HepG2 (cell line): ENCODE measurements around the gene SRCIN1. TPM values are rescaled to one million over a fixed set of nuclear protein-coding genes. Genes with fewer than 3 reads are reported as not detected.
A peak's percentile ranks its signal among the peaks of the same experiment; 100 is the strongest.

ENCODE experiments used
- ASH2L ChIP-seq: fragments of 300-600, 200-600 bp; sonication (generic); IDR thresholded peaks from 2 replicates; pipeline ENCODE4 v1.7.0; 2017; ENCODE audit warnings: low read depth, mild to moderate bottlenecking, moderate library complexity, mixed read lengths, low read length; ENCODE audit not compliant: insufficient read length
- ATM ChIP-seq: fragments of 450-650 bp; IDR thresholded peaks from 2 replicates; pipeline ENCODE4 v1.7.1; 2017; ENCODE audit warnings: mild to moderate bottlenecking, borderline replicate concordance
- DPF2 ChIP-seq: sonication (generic); formaldehyde crosslinking; IDR thresholded peaks from 2 replicates; pipeline ENCODE4 v1.4.0; 2020; ENCODE audit warnings: mild to moderate bottlenecking, low read depth, missing genetic modification reagents, borderline replicate concordance
- EED ChIP-seq: sonication (generic); formaldehyde crosslinking; IDR thresholded peaks from 2 replicates; pipeline ENCODE4 v1.5.0; 2020; ENCODE audit warnings: mild to moderate bottlenecking, missing genetic modification reagents
- ERF ChIP-seq: IDR thresholded peaks from 2 replicates; pipeline ENCODE4 v1.6.1; 2018; ENCODE audit warnings: missing biosample characterization, missing genetic modification reagents
- ISL2 ChIP-seq: sonication (generic); formaldehyde crosslinking; IDR thresholded peaks from 2 replicates; pipeline ENCODE4 v1.5.0; 2020; ENCODE audit warnings: missing genetic modification reagents
- MXD1 ChIP-seq: sonication (generic); formaldehyde crosslinking; IDR thresholded peaks from 2 replicates; pipeline ENCODE4 v1.4.0; 2020; ENCODE audit warnings: mild to moderate bottlenecking, missing genetic modification reagents
- PHF21A ChIP-seq: sonication (generic); formaldehyde crosslinking; IDR thresholded peaks from 2 replicates; pipeline ENCODE4 v1.5.0; 2020; ENCODE audit warnings: mild to moderate bottlenecking, missing genetic modification reagents
- POLR2A ChIP-seq, 2 experiments: IDR thresholded peaks; 2 replicates each; pipeline ENCODE4 v1.6.1; 2011; ENCODE audit warnings: low read depth in 2 of 2, low read length in 2 of 2, mild to moderate bottlenecking in 1 of 2, moderate library complexity in 1 of 2; ENCODE audit not compliant: insufficient read depth in 1 of 2
- POLR2AphosphoS2 ChIP-seq: IDR thresholded peaks from 2 replicates; pipeline ENCODE4 v1.6.1; 2011; ENCODE audit warnings: low read depth, low read length, improper control_type of control experiment
- RERE ChIP-seq: IDR thresholded peaks from 2 replicates; pipeline ENCODE4 v1.6.1; 2016; ENCODE audit warnings: low read depth, missing genetic modification reagents, missing compliant biosample characterization
- SMAD3 ChIP-seq: sonication (generic); formaldehyde crosslinking; IDR thresholded peaks from 2 replicates; pipeline ENCODE4 v1.4.0; 2020; ENCODE audit warnings: missing genetic modification reagents
- TBX2 ChIP-seq: sonication (generic); formaldehyde crosslinking; IDR thresholded peaks from 2 replicates; pipeline ENCODE4 v1.5.0; 2020; ENCODE audit warnings: missing genetic modification reagents, mild to moderate bottlenecking, borderline replicate concordance
- ZBTB7A ChIP-seq: sonication (generic); formaldehyde crosslinking; IDR thresholded peaks from 2 replicates; pipeline ENCODE4 v1.8.0; 2022; ENCODE audit warnings: mild to moderate bottlenecking, missing genetic modification reagents
- ZFP91 ChIP-seq: sonication (generic); formaldehyde crosslinking; IDR thresholded peaks from 2 replicates; pipeline ENCODE4 v1.9.0; 2022; ENCODE audit warnings: missing genetic modification reagents, mild to moderate bottlenecking, borderline replicate concordance
- ZNF143 ChIP-seq: sonication (generic); formaldehyde crosslinking; IDR thresholded peaks from 2 replicates; pipeline ENCODE4 v1.4.0; 2020; ENCODE audit warnings: missing genetic modification reagents
- ZNF224 ChIP-seq: sonication (generic); formaldehyde crosslinking; IDR thresholded peaks from 2 replicates; pipeline ENCODE4 v1.5.0; 2020; ENCODE audit warnings: mild to moderate bottlenecking, missing genetic modification reagents
- ZNF354B ChIP-seq: sonication (generic); formaldehyde crosslinking; IDR thresholded peaks from 2 replicates; pipeline ENCODE4 v1.8.0; 2022; ENCODE audit warnings: mild to moderate bottlenecking, missing genetic modification reagents
- ZNF549 ChIP-seq: sonication (generic); formaldehyde crosslinking; IDR thresholded peaks from 2 replicates; pipeline ENCODE4 v1.5.0; 2020; ENCODE audit warnings: missing genetic modification reagents
- ZNF556 ChIP-seq: sonication (generic); formaldehyde crosslinking; IDR thresholded peaks from 2 replicates; pipeline ENCODE4 v1.4.0; 2020; ENCODE audit warnings: mild to moderate bottlenecking, missing genetic modification reagents, borderline replicate concordance
- ZNF7 ChIP-seq: IDR thresholded peaks from 2 replicates; pipeline ENCODE4 v1.6.1; 2016; ENCODE audit warnings: missing biosample characterization, missing genetic modification reagents
- polyA plus RNA-seq, 8 experiments: library from polyadenylated mRNA; depleted of rRNA in 3 of 8; stranded (reverse) in 7 of 8; unstranded in 1 of 8; fragments of >200 nt; fragmentation: Illumina TruSeq in 4 of 8; extraction: Trizol in 4 of 8; gene quantifications; 2 replicates each; pipeline versions ENCODE4 v1.2.1 to v1.2.3, GENCODE V29; 2011 to 2016; ENCODE audit warnings: low read depth in 4 of 8, missing spikeins in 1 of 8, mixed read lengths in 1 of 8; ENCODE audit not compliant: insufficient read depth in 1 of 8
- total RNA-seq, 5 experiments: library from RNA; depleted of rRNA; stranded (reverse); fragments of >200 nt; fragmentation: Illumina TruSeq; extraction: Trizol; gene quantifications; 2 replicates each; pipeline ENCODE4 v1.2.3, GENCODE V29; 2016; ENCODE audit warnings: low read depth in 1 of 5

The SRCIN1 gene
- total and polyA plus RNA-seq, 2 of the 13 experiments (the other 11 are each of a cell fraction or from before 2014, with no cell fraction given) = 1.2 to 9.6 TPM

- TF ChIP-seq RERE (CRISPR knock-in tag) = no peak
- TF ChIP-seq POLR2AphosphoS2 = no peak
- no peak for TF ChIP-seq ZNF143
- TF ChIP-seq SMAD3 = no peak
- TF ChIP-seq ZNF354B = no peak
- 0 out of 2 replicates have a peak, but pooled peaks have one; percentile 14 for TF ChIP-seq ZBTB7A (CRISPR knock-in tag)
- TF ChIP-seq EED (CRISPR knock-in tag) = no peak
- peak; percentile 51 to 64; a peak in 3 of 4 replicates for TF ChIP-seq POLR2A (IDR thresholded peaks at IDR 0.05; ENCODE audit: insufficient read depth in 1 of 2, low read depth in 2 of 2, low read length in 2 of 2)
- no peak for TF ChIP-seq ZNF7 (CRISPR knock-in tag)
- TF ChIP-seq ZNF556 = no peak; the same call in 1 of the 2 replicates
- no peak for TF ChIP-seq PHF21A (CRISPR knock-in tag)
- TF ChIP-seq DPF2 (CRISPR knock-in tag) = no peak
- peak; percentile 51 for TF ChIP-seq TBX2 (CRISPR knock-in tag)
- no peak for TF ChIP-seq ATM
- peak; percentile 62; the same call in 1 of the 2 replicates for TF ChIP-seq ZFP91 (CRISPR knock-in tag)
- peak; percentile 62; the same call in 1 of the 2 replicates for TF ChIP-seq ERF (CRISPR knock-in tag)
- TF ChIP-seq ZNF224 (CRISPR knock-in tag) = no peak
- TF ChIP-seq MXD1 (CRISPR knock-in tag) = no peak; the same call in 1 of the 2 replicates
- TF ChIP-seq ASH2L = no peak
- no peak for TF ChIP-seq ZNF549
- TF ChIP-seq ISL2 (CRISPR knock-in tag) = peak; percentile 14; the same call in 1 of the 2 replicates
Observed at GRCh38 chr17:38604479-38605403, 1.0 kb downstream of the SRCIN1 start (continued).
